Measurements from ENCODE around the gene STOM. TPM values are rescaled to one million over a fixed set of nuclear protein-coding genes. Genes with fewer than 3 reads are reported as not detected.

The STOM gene
- polyA plus RNA-seq, 10 donors: 55.3 to 87.1 (median 78.1) TPM

DNA sequence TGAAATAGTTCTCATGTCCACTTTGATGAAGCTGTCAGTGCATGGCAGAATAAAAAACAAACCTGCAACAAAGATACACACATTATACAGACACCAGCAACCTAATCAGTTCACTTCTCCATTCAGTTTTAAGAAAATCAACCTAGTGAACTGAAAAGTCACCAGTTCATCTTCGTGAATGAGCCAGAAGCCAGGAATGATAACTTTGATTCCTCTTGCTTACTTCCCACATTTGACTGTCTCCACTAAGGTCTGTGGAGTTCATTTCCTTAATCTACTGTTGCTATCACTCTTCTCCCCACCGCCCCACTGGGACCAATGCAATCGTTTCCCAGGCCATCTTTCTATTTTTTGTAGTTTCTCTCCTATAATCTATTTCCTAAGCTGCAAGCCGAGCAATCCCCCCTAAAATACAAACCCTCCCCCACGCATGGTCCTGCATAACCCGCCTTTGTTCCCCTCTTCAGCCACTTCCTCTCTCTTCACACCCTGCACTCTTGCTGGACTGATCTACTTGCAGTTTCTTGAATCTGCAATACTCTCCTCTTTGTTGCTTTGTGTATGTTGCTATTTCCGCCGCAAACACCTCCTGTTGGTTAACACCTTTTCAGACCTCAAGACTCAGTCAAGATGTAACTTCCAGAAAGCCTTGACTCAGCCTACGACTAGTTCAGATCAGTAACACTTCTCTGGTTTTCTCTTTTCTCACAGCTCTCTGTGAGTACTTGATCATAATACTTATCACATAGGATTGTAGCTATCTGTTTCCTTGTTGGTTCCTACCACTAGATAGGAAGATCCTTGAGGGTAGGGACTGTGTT lies 16.6 kb downstream of the STOM start:
- no peak for DNase-seq

DNA sequence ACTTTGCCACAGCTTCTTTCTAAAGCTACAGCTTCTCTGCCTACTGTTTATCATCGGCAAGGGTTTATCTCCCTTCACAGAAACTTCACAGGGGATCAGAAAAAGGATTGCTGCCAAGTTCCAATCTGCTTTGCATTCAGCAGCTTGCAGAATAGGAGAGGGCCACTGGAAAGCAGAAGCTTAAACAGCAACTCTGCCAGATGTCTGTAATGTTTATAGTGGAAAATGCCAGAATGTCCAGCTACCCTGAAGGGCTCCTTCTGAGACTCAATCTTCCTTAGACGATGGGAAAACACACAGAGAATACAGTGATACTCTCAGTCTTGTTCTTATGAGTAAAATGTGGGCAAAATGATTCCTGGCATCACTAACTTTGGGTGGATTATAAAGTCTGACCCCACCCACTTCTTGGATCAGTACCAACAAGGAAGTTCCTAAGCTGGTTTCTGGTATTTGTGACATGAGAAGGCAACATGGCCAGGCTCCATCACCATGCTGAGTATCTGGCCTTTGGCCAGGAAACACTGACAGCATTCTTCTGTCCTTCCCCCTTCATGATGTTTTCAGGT lies 19.0 kb downstream of the STOM start:
- DNase-seq: peak; percentile 91 to 95 (median 93)

DNA sequence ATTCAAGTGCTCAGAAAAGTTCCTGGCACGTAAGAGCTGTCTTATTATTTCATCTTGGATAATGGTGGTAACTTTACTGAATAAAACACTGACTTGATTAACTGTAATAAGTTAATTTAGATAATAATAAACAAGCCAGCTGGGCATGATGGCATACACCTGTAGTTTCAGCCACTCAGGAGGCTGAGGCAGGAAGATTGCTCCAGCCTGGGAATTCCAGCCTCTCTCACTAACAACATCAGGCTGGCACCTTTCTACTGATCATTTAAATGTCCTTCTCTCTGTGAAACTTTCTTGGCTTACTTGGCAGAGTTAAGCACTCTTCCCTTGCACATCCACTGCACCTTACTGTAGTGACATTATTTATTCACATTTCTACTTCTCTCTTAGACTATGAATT lies 20.0 kb downstream of the STOM start:
- DNase-seq: no peak

DNA sequence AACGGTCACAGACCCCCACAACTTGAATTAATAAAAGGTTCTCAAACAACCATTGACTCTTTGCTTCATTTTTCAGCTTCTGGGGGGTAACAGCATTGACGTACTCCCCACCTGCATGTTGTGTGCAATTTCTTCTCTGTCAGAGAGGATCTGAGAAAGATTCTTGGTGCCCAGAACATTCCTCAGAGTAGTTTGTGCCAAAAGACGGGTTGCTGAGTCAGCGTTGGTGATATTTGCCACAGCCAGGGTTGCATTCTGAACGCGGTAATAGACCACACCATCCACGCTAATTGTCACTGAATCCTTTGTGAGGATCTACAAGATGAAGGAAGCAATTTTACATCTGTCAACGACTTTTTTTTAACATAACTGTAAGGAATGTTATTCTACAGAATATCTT lies 21.0 kb downstream of the STOM start:
- DNase-seq: no peak

DNA sequence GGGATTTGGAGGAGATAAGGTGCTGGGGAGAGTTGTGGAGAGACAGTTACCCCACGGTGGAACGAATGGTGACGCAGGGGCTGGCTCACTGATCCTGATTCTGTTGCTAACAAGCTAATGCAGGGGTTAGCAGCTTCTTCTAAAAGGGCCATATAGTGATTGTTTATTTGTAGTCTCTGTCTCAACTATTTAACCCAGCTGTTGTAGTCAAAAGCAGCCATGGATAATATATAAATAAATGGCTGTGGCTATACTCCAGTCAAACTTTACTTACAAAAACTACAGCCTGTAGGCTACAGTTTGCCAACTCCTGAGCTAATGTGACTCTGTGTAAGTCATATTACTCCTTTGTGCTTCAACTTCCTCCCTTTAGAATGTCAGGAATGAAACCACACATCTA lies 21.8 kb downstream of the STOM start:
- no peak for DNase-seq

DNA sequence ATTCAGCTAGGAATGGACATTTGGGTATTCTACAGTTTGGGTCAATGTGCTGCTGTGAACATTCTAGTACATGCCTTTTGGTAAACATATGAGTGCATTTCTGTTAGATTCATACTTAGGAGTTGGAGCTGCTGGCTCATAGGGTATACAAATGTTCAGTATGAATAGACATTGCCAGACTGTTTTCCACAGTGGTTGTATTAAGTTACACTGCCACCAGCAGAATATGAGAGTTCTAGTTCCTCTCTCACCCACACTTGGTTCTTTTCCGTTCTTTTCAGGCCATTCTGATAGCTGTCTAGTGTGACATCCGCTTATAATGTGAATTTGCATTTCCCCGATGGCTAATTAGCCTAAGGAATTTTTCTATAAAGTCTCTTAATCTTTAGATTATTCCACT lies 25.0 kb downstream of the STOM start:
- DNase-seq: no peak

DNA sequence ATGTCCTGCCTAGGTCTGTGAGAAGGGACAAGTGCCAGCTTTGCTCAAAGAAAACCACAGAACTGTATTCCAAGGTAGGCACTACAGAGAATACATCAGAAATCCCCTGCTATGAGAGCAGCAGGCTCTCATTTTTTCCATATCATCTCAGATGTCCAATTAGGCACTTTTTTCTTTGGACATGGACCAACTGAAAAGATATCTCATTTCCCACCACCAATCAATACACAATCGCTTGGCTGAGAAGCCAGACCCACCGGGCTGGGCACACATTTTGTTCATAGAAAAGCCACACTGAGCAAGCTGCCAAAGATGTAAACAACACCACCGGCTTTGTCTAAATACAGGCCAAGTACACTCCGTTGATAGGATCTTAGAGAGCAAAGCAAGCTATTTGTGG lies 25.9 kb downstream of the STOM start:
- DNase-seq: no peak

DNA sequence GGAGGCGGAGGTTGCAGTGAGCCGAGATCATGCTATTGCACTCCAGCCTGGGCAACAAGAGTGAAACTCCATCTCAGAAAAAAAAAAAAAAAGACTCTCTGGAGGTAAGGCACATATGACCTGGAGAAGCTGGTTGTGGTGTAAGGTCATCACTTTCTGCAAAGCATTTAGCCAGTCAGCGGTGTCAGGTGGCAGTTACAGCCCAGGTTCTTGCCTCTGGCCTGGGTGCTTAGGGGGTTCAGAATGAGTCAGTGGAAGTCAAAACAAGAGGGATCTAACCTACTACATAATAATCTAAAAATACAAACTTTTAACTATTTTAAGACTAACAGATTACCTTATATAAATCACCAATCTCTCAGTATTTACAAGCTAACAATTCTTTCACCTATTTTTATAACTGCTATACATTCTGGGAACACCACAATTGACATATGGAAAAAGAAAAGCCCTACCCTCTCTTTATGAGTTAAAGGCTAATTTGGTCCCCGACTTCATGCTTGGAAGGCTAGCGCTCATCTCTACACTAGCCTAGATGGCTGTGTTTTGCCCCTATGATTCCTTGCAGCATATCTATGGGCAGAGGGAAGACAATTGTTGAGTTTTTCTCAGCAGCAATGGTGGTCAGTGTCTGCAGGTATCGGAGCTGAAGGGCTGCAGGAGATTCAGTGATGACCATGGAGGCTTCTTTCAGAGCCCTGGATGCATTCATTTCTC lies 29.2 kb downstream of the STOM start:
- DNase-seq: no peak

DNA sequence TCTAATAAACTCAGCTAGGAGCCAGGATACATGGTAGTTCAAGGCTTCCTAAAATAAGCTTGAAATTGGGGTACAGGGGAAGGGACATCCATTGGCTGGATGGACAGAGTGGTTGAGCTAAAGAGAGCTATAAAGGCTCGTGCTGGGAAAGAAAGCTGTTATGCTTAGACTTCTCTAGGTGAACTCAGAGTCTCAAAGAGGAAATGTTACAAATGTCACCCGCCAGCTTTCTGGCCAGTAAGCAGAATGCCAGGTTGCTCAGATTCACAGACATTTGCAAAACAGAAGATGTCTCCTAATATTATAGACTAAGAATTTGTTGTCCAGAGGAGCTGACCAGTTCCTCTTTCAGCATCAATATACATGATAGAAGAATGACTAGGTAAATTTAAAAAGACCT lies 30.6 kb downstream of the STOM start:
- DNase-seq: no peak

DNA sequence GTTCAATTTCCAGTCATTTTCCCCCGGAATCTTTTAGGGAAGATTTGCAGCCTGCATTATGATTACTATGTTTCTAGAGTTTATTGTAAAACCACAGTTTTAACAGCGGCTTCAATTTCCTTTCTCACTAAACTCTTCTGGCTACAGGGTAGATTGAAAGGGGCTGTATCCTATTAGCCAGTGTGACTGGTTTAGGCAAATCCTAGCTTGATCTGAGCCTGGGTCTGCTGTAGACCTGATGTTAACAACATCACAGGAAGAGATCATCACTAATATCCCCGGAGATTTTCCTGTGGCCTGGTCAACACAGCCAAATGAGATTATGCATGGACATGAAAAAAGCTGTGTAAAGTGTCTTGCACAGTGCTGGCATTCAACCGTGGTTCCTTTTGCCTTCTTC lies 33.4 kb downstream of the STOM start:
- DNase-seq: no peak

DNA sequence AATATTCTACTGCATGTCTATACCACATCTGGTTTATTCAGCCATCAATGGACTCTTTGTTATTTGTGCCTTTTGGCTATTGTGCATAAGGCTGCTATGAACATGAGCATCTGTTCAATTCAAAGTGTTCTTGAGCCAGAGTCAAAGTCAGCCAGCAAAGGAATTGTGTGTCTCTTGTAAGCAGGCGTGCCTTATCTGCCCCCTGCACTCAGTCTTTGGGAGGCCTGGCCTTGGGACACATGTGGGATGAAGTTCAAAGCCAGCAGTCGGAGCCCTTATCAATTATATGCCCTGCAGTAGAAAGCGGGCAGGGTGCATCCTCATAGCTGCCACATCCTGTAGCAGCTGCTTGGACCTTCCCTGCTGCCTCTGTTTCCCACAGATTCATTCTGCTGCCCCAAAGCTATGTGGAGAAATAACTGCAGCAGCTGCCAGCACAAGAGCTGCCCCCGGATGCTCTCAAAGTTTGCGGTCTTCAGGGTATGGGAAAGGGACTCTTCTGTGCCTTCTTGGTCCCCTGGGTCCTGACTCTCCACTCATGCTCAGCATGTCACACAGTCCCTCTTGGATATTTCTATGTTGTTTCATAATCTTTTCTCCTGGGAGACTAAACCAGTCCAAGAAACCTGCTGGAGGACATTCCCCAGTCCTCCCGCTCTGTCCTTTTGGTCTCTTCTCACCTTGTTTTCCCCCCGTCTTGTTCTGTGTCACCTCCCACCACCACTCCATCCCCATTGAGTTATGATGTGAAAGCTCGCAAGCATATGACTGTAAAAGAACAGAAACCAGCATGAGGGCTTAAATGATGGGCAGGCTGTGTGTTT lies 35.9 kb downstream of the STOM start:
- DNase-seq: no peak

DNA sequence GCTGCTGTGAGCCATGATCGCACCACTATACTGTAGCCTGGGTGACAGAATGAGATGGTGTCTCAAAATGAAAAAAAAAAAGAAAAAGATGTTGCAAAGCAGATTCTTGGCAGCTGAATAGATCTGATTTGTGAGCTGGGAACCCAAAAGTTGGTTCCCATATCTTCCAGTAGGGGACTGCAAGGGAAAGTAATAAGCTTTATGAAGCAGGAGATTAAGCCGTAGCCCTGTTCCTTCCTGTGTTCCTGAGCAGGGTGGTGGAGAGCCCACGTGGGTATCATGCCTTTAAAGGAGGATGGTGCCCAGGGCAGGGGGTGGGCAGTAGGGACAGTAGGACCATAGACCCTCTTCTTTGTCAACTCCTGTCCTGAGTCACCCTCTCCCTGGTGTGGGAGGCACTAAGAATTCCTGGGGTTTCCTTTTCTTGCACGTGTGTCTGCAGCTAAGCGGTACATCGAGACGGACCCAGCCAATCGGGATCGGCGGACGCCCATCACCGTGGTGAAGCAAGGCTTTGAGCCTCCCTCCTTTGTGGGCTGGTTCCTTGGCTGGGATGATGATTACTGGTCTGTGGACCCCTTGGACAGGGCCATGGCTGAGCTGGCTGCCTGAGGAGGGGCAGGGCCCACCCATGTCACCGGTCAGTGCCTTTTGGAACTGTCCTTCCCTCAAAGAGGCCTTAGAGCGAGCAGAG lies 37.9 kb downstream of the STOM start:
- peak; percentile 22 to 60 (median 25) for DNase-seq

DNA sequence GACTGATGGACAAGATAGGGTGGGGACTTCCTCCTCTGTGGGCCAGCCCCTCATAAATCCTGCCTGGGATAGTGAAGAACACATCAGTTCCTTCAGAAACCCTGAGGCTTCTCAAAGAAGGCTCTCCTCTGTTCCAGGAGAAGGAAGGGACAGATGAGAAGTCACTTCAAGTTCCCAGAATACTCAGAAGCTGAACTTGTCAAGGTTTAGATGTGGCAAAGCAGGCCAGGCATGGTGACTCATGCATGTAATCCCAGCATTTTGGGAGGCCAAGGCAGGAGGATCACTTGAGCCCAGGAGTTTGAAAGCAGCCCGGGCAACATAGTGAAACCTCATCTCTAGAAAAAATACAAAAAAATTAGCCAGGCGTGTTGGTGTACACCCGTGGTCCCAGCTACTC lies 38.5 kb downstream of the STOM start:
- no peak for DNase-seq

DNA sequence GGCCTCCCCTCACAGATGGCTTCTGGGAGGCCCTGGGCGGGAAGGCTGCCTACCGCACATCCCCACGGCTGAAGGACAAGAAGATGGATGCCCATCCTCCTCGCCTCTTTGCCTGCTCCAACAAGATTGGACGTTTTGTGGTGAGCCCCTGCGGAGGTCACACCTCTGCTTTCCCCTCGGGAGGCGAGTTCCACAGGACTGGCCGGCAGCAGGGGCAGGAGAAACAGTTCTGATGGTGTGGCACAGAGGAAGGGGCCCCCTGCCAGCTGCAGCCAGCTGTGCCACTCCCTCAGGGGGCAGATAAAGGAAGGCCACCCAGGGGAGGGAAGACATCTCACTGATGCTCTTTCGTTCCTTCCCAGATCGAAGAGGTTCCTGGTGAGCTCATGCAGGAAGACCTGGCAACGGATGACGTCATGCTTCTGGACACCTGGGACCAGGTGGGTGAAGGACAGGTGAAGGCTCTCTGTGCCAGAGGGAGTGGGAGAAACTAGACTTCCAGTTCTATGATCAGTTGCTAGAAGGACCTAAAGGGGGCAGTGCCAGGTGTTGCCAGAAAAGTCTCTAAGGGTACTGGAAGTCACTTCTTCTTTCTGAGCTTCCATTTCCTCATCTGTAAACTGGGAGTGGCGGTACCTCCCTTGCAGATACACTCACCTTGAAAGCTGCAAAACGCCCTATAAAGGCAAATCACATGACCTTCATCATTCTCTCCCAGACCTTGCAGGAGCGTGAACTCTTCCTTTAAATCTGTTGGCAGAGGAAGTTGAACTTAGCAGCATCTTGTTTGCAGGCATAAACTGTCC lies 41.0 kb downstream of the STOM start:
- no peak for DNase-seq

DNA sequence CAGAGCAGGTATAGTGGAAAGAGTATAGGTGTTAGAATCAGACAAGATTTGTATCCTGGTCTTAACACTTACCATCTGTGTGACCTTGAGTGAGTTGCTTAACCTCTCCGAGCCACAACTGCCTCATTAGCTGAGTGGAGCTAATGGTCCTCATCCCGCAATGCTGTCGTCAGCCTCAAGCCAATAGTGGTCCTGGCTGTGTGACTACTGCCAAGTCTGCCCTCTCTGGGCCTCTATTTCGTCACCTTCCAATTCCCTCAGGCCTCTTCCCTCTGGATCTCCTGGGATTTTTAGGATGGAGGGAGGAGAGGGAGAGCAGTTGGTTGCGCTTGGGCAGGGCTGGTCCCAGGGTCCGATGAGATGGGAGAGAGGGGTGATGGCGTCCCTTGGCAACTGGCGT lies 41.6 kb downstream of the STOM start:
- no peak for DNase-seq

DNA sequence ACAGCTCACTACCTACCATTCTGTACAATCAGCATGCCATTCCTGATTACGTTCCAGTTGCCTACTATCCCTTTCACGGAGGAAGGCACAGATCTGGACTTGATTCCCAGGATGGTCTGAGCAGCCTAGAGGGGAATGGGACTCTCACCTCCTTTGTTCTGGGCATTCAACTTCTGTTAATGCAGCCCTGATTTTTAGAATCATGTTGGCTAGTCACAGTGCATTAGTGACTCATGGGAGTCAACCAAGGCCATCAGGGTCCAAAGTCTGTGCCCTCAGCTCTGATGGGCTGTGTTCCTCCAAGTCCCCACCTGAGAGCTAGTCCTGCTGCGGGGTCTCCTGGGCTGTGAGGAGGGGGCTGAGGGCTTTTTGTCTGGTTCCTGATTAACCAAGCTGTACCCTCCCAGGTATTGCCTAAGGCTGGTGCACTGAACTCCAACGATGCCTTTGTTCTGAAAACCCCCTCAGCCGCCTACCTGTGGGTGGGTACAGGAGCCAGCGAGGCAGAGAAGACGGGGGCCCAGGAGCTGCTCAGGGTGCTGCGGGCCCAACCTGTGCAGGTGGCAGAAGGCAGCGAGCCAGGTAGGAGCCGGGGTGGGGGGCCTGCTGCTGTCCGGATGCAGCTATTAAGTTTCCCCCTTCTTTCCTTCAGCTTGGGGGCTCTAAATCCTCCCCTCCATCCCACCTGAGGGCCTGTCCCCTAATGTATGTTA lies 43.0 kb downstream of the STOM start:
- no peak for DNase-seq

DNA sequence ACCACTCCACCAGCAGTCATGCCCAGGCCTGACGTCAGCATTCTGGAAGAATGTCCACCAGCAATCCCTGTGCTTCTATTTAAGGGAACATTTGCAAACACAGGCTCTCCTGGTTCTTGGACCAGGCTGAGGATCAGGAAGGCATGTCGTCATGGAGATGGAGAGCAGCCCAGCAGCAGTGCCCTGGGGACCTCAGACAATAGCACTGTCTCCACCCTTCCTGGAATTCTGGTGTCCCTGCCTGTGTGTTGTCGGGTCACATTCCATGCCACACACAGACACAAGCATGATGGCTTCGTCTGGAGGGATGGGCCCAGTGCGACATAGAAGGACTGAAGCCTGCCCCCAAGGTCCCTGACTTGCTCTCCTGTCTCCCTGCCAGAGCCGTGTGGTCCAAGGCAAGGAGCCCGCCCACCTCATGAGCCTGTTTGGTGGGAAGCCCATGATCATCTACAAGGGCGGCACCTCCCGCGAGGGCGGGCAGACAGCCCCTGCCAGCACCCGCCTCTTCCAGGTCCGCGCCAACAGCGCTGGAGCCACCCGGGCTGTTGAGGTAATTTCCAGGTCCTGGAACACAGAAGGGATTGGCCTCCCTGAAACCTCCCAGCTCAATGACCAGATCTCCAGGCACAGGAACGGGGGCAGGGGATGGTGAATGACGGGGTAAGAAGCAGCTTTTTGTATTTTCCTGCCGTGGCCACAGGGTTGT lies 43.8 kb downstream of the STOM start:
- peak; percentile 72 to 94 (median 90) for DNase-seq

DNA sequence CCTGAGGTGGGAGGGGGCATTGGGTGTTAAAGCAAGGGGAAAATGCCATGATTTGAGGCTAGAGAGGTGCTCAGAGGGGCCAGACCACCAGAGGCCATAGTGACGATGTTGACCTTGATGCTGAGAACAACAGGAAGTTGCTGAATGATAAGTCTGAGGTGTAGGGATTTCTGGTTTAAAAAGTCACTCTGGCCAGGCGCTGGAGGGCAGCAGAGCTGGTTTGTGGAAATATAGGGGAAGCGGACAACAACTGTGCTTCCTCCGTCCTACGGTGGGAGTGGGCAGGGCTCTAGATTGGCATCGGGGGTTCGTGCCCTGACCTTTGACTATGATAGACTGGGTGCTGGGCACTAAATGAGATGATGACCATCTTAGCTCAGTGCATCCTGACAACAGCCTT lies 44.7 kb downstream of the STOM start:
- no peak for DNase-seq

DNA sequence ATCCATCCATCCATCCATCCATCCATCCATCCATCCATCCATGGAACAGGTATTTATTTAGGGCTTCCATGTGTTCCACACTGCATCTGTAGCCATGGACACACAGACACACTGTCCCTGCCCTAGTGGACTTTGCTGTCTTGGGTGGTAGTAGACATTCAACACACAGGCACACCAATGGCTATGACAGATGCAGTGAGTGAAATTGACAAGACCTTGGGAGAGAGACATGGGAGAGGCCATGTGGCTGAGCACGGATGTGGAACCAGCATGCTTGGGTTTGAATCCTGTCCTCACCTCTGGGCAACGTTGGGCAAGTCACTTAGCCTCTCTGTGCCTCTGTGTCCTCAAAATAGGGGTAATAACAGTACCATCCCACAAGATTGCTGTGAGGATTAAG lies 45.3 kb downstream of the STOM start:
- DNase-seq: no peak
